Measurements from ENCODE around the gene SEMA5B. TPM values are rescaled to one million over a fixed set of nuclear protein-coding genes. Genes with fewer than 3 reads are reported as not detected.

The SEMA5B gene
- total RNA-seq, 2 donors from 2014 or later, result 0.09 to 2.9 TPM

- no peaks in the 10 kb centered on the region for H3K27me3 ChIP-seq (replicated peaks; ENCODE audit: insufficient read depth)
- H3K9me3 ChIP-seq, result no peaks in the 10 kb centered on the region
- H3K27ac ChIP-seq, result no peak overlapping the region
- intact Hi-C loops (cut with DNase I), result no loop called here
- no peaks in the 10 kb centered on the region for H3K36me3 ChIP-seq
- H3K4me3 ChIP-seq, result no peak overlapping the region
- WGBS, result 56% methylated on average over 1 of the region's 1 CpG
- H3K4me1 ChIP-seq (replicated peaks), result no peaks in the 10 kb centered on the region
- no peak for DNase-seq (ENCODE audit: low spot score)
- TF ChIP-seq POLR2AphosphoS5 (IDR thresholded peaks at IDR 0.05) (no peak), POLR2A (IDR thresholded peaks at IDR 0.05) (no peak), CTCF (IDR thresholded peaks at IDR 0.05) (no peak)
Measured at GRCh38 chr3:123018683-123019082, 8.9 kb downstream of the SEMA5B start.

- DNase-seq (ENCODE audit: low spot score), result no peak
- intact Hi-C loops (cut with DNase I), result no loop called here
- H3K27ac ChIP-seq, result no peak overlapping the region
- no peaks in the 10 kb centered on the region for H3K4me1 ChIP-seq (replicated peaks)
- no peaks in the 10 kb centered on the region for H3K9me3 ChIP-seq
- no peak for TF ChIP-seq POLR2A (IDR thresholded peaks at IDR 0.05)
- no peak for TF ChIP-seq CTCF (IDR thresholded peaks at IDR 0.05)
- no peak for TF ChIP-seq POLR2AphosphoS5 (IDR thresholded peaks at IDR 0.05)
- no peak overlapping the region for H3K4me3 ChIP-seq
- no peaks in the 10 kb centered on the region for H3K36me3 ChIP-seq
- H3K27me3 ChIP-seq (replicated peaks; ENCODE audit: insufficient read depth), result no peaks in the 10 kb centered on the region
- 97% methylated on average over 4 of the region's 4 CpGs for WGBS
Measured at GRCh38 chr3:123015596-123015995, 12.0 kb downstream of the SEMA5B start.

GRCh38 chr3:123013876-123014275 is 13.7 kb downstream of the SEMA5B start:
- WGBS, result 76% methylated on average over 6 of the region's 6 CpGs
- Histone ChIP-seq H3K36me3 (no peaks in the 10 kb centered on the region), H3K9me3 (no peaks in the 10 kb centered on the region), H3K27ac (no peak overlapping the region), H3K27me3 (replicated peaks; ENCODE audit: insufficient read depth) (no peaks in the 10 kb centered on the region), H3K4me1 (replicated peaks) (no peaks in the 10 kb centered on the region), H3K4me3 (no peak overlapping the region)
- no peak for DNase-seq (ENCODE audit: low spot score)
- intact Hi-C loops (cut with DNase I), result no loop called here
- no peak for TF ChIP-seq POLR2AphosphoS5 (IDR thresholded peaks at IDR 0.05)
- no peak for TF ChIP-seq POLR2A (IDR thresholded peaks at IDR 0.05)
- no peak for TF ChIP-seq CTCF (IDR thresholded peaks at IDR 0.05)

- Histone ChIP-seq H3K27me3 (replicated peaks; ENCODE audit: insufficient read depth) (no peaks in the 10 kb centered on the region), H3K4me3 (no peak overlapping the region), H3K36me3 (no peaks in the 10 kb centered on the region), H3K9me3 (no peaks in the 10 kb centered on the region), H3K27ac (no peak overlapping the region), H3K4me1 (replicated peaks) (no peaks in the 10 kb centered on the region)
- TF ChIP-seq POLR2A (IDR thresholded peaks at IDR 0.05) (no peak), POLR2AphosphoS5 (IDR thresholded peaks at IDR 0.05) (no peak), CTCF (IDR thresholded peaks at IDR 0.05) (no peak)
- no peak for DNase-seq (ENCODE audit: low spot score)
- intact Hi-C loops (cut with DNase I), result no loop called here
- WGBS, result 100% methylated on average over 1 of the region's 1 CpG
Measured at GRCh38 chr3:123012652-123013051, 14.9 kb downstream of the SEMA5B start.

- intact Hi-C loops (cut with DNase I), result no loop called here
- Histone ChIP-seq H3K4me3 (no peak overlapping the region), H3K27me3 (replicated peaks; ENCODE audit: insufficient read depth) (no peaks in the 10 kb centered on the region), H3K36me3 (no peaks in the 10 kb centered on the region), H3K9me3 (no peaks in the 10 kb centered on the region), H3K27ac (no peak overlapping the region), H3K4me1 (replicated peaks) (no peaks in the 10 kb centered on the region)
- no peak for TF ChIP-seq CTCF (IDR thresholded peaks at IDR 0.05)
- no peak for TF ChIP-seq POLR2AphosphoS5 (IDR thresholded peaks at IDR 0.05)
- TF ChIP-seq POLR2A (IDR thresholded peaks at IDR 0.05), result no peak
- WGBS, result 100% methylated on average over 1 of the region's 1 CpG
- DNase-seq (ENCODE audit: low spot score), result no peak
Measured at GRCh38 chr3:123011447-123011846, 16.1 kb downstream of the SEMA5B start.
